HG02870 (cell line): Measurements from ENCODE around the gene MDM1.

Experiments
- ATAC-seq: cut with Tn5 transposase; IDR thresholded peaks from one replicate; pipeline ENCODE4 v1.9.1; 2021; ENCODE audit warnings: mild to moderate bottlenecking, moderate library complexity; ENCODE audit not compliant: unreplicated experiment

MDM1 gene

DNA sequence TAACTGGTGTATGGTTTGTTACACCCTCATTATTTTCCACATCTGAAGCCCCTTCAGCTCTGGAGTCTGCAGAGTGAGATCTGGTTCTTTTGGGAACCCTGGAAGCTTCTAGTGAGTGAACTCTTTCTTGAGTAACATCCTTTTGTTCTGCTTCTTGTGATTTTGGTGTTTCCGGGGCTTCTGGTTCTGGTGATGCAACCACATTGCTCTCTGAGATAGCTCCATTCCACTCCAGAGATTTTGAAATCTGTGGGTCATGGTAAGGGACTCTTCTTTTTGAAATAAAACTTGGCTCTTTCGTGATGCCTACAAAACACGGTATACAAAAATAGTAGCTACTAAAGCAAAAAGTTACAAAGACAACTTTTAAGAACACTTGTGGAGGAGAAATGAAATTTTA is 5.4 kb downstream of the MDM1 start:
- ATAC-seq, result no peak

DNA sequence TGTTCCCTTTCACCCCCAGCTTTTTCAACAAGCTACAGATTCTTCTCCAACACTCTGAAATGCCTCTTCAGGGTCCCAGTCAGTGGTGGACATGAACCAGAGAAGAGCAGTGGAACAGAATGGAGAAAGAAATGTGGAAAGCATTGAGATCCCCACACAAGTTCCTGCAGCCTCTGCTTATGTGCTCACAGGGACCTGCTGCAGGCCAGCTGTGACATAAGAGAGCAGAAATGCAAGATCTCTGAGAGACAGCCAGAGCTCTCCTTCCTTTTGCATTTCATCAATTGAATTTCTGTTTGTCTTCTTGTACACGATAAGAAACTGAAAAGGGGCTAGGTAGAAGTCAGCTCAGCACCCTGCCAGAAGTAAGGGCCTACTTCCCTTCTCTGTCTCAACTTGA is 6.2 kb downstream of the MDM1 start:
- no peak for ATAC-seq

DNA sequence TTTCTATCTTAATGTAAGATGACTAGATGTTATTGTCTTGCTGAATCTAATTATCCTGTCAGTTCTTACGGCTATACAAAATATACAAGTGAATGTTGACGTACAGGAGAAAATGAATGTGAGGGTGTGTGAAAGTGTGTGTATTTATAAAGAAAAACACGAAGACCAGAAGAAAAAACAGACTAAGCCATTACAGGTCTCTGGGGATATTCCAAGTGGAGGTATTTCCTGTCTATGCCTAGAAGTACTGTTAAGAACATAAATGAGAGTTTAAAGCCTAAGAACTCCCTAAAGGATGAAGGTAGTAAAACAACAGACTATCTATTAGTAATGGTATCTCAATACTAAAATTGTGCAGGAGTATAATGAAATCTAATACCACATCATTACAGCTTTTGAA is 7.6 kb downstream of the MDM1 start:
- no peak for ATAC-seq

DNA sequence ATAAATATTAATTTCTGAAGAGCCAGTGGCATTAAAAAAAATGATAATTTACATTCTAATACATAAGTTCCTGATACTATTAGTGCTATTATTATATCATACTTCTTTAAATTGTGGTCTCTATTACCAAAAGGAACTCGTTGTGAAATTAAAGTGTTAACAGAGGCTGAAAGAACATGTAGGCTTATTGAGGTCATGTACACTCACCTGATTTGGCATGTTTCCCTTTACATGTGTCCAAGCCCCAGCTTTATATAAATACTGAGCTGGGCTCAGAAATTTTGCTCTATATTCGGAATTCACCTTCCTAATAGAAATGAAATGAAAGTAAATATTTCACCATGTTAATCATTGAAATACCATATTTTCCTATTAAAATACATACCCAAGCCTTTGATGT is 11.0 kb downstream of the MDM1 start:
- ATAC-seq, result no peak

DNA sequence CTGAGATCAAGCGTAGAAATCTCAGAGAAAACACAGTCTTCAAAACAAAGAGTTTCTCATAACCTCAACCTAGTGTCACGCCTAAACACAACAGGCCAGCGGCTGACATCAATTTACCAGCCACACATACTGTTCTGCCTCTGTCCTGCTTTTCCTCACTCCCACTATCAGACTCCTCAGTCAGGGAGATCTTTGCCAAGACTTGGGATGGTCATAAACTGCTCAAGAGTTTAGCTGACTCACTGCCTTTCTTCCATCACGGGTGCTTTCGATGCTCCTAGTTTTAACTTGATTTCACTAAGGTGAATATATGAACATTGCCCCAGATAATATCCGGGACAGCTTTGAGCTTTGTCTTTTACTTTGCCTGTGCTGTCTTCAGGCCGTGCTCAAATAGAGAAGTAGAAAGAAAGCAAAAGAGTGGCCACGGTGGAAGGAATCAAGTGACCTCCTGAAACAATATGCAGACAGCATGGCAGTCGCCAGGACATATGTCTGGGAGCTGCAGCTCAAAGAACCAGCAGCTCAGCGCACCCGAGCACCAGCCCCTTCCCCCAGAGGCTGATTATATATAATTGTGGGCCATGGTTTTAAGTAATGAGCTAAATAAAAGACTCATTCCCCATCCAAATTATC is 12.1 kb downstream of the MDM1 start:
- no peak for ATAC-seq

DNA sequence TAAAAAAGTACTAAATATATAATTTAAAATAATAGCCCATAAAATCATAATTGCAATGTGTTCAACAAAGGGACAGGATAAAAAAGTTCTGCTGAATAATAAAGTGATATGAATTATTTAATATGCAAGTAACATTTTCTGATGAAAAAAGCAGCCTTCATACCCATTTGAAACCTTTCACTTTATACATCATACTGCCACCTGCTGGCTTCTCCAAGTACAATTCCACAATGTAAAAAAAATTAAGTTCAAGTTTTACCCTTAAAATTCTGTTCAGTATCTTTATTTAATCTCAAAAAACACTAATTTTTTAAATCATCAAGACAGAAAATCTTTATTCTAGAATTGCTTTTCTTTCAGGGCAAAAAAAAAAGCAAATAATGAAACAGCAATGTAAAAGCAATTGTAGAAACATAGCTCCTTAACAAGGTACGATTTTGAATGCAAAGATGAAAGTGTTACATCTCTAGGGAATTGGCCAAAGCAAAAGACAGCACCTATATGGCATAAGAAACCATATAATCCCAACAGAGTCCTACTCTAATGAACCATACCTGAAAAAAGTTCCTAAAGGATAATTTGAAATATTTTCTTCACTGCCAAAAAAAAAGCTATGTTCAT is 15.0 kb downstream of the MDM1 start:
- no peak for ATAC-seq

DNA sequence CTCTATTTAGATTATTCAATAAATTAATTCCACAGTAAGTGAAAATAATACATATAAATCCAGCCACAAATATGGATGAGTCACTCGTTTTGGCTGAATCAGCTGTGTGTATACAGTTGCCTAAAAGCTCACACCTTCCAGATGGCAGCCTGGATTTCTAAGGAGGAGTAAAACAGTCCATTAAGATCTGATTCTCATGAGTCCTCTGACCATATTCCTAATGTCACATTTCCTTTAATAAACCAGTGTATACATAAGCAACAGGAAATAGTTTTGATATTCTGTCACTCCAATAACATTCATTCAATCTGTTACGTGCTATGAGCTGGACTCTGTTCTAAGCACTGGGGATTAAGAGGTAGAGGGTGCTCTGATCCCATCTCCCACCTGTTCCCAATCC is 21.8 kb downstream of the MDM1 start:
- no peak for ATAC-seq

DNA sequence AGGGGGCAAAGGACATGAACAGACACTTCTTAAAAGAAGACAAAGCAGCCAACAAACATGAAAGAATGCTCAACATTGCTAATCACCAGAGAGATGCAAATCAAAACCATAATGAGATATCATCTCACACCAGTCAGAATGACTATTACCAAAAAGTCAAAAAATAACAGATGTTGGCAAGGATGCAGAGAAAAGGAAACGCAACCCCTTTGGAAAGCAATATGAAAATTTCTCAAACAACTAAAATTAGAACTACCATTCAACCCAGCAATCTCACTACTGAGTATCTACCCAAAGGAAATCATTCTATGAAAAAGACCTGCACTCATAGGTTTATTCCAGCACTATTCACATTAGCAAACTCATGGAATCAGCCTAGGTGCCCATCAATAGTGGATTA is 25.6 kb downstream of the MDM1 start:
- no peak for ATAC-seq

DNA sequence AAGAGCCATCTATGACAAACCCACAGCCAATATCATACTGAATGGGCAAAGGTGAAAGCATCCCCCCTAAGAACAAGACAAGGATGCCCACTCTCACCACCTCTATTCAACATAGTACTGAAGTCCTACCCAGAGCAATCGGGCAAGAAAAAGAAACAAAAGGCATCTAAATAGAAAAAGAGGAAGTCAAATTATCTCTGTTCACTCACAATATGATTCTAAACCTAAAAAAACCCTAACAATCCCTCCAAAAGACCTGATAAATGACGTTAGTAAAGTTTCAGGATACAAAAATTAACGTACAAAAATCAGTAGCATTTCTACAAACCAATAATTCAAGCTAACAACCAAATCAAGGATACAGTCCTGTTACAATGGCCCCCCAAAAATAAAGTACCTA is 26.9 kb downstream of the MDM1 start:
- no peak for ATAC-seq

DNA sequence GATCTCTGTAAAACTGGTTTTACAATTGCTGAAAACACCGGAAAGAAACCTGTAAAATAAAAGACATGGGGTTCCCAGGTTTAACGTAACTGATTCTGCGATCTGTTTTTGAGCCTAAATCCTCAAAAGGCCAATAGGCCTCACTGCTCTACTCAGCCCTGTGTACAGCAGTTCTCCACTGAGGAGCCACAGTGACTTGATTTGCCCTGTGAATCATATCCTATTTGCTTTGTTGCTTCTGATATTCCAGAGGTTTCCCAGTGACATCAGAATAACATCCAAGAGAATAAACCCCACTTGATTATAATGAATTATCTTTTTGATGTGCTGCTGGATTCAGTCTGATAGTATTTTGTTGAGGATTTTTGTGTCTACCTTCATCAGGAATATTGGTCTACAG is 27.5 kb downstream of the MDM1 start:
- ATAC-seq, result no peak

DNA sequence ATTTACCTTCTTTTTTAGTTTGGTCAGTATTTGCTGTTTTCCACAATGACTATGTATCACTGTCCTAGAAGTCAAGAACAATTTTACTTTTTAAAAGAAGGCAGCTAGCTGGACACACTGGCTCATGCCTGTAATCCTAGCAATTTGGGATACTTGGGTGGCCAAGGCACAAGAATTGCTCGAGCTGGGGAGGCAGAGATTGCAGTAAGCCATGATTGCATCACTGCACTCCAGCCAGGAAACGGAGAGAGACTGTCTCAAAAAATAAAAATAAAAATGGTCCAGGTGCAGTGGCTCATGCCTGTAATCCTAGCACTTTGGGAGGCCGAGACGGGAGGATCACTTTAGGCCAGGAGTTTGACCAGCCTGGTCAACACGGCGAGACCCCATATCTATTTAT is 28.3 kb downstream of the MDM1 start:
- no peak for ATAC-seq

DNA sequence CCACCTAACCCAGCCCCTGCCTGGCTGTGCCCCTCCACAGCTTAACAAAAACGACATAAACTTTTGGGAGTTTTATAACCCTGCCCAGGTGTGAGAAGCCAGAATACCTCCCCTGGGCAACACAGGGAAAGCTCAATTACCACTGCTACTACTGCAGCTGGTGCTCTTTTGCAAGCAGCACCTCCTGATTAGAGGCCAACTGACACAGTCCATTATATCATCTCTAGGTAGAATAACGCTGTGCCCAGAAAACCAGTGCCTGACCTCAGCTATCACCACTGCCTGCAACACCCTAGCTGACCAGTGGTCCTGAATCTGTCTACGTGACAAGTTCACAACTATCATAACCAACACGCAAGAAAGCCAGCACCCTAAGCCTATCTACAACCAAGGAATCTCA is 34.2 kb downstream of the MDM1 start:
- ATAC-seq, result no peak

DNA sequence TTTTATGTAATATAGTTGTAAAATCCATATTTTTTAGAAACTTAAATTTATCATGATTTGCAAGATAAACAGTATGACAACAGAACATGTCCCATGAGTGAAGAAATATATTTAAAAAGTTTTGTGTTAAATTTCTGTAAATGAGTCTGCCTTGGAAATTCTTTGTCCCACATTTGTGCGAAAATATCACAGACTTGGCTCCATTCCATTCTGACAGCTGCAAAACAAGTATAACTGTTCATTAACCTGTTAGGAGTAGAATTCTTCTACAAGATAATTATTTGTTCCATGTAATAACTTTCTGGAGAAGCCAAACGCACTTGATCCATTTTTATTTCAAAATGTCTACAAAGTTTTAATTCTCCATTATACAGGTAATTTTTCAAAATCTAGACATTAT is 37.9 kb downstream of the MDM1 start:
- ATAC-seq, result no peak

DNA sequence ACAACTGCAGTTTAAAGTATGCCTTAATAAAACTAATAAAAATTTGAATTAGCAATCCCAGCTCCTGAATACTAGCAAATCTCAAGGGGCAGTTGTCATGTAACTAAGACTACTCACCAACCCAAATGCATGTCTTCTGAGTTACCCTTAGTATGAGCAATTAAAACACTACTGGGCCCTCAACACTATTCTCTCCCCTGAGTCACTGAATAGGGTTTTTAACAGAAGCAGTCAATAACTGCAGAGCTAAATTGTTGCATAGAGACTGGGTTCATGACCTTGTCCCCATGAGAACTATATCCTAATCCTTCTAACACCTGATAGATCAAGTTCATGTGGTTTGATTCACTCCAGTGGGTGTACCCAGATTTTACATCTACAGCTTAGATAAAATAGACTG is 38.8 kb downstream of the MDM1 start:
- ATAC-seq, result no peak

DNA sequence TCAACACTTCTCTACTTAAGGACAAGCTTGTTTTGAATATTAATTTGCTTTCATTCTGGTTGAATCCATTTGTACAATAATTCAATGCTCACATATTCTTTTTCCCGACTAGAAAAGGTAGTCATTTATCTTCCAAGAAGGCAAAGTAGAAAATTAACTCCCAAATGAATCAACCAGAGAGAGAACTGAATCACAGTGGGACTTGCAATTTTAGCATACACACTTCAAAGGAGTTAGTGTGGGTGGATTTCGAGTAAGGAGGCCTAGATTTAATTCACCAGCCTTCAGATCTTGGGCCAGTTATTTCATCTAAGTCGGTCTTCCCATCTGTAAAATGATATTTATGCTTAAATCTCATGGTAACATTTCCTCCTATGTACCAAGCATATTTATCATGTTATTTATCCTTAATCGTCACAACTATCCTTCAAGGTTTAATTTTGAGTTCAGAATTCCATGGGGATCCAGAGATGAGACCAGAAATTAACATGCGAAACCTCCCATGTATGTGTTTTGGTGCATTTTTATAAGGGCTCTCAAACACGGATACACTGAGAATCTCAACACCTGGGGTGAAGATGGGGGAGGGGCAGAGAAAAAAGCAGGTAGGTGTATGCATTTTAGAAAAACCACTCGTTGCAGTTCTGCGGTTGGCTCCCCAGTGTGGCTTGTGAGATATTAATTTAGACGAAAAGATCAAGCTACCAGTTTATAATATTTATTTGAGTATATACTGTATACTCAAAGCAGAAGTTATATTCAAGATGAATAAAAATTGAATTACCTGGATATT is 39.8 kb downstream of the MDM1 start:
- ATAC-seq, result no peak

DNA sequence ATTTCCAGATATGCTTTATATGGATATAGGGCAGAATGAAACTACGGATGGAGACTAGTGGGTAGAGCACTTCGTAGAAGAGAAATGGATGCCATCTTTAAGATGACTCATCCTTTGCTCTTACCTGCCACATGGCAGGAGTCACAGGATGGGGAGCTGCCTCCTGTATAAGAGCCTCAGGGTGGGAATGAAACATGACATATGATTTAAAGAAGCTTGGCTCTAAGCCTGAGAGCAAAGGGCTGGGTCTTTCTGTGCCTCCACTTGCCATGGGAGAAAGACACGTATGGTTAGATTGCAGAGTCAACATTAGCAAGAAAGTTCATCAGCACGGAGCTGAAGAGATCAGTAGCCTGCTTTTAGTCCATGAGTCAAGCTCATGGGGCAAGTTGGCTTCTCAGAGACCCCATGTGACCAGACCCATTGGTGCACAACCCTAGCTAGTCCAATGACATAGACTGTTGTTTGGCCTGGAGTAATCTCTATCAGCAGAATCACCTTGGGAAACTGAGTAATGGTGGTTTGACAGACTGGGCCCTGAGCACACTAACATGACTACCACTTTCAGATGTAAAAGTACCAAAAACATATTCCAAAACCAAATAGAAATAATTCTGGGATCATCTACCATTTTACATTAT is 40.6 kb downstream of the MDM1 start:
- ATAC-seq, result no peak

DNA sequence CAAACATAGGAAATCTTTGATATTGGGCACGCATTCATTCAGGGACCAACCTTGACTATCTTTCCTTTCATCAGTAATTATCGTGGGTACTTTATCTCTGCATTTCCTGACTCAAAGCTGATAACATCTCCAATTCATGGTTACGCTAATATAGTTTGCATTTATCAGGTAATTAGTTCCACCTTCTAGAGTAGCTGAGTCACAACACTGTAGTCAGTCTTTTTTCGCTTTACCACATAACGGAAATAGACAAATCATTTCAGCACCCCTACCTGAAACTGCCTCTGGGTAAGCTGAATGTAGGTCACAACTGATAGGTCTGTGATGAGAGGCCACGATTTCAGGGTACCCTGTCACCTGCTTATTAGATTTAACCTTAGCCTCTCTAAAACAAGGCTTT is 42.0 kb downstream of the MDM1 start:
- ATAC-seq, result peak; percentile 100

DNA sequence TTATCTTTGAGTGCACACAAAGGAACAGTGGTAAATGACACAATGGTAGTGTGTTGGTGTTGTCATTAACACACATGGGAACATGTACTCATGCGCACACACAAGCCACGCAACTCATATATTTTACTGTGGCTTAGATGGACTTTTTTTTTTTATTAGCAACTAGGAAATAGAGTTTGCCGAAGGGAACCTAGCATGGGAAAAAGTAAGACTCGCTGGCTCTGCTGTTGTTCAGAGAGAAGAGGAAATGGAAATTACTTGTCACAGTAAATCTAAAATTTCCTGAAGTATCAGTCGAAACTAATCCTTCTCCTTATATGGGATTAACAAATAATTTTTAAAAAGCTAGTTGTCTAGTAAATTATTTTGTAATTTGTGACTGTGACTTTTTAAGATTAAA is 45.1 kb downstream of the MDM1 start:
- ATAC-seq, result no peak

DNA sequence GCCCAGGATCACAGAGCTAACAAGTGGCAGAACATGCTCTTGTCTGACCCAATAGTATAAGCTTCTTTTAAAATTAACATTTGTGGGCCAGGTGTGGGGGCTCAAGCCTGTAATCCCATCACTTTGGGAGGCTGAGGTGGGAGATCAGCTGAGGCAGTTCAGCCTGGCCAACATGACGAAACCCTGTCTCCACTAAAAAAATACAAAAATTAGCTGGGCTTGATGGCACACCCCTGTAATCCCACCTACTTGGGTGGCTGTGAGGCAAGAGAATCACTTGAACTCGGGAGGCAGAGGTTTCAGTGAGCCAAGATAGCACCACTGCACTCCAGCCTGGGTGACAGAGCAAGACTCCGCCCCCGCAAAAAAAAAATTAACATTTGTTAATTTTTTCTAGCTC is 45.8 kb downstream of the MDM1 start:
- ATAC-seq, result no peak

DNA sequence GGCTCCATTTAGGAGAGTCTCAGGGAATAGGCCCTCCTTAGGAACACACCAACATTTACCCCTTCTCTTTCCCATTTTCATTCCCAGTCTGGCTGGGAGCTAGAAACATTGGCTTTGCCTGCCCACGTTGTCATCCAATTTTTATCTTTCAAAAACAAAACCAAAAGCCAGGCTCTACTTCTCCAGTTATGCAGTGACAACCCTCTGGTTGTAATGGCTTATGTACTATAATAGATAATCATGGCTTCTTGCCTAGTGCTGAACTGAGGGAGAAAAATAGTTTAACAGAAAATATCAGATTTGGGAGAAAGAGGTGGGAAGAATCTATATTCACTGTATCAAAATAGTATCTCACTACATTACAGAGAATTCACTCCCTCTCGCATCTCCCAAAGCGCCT is 46.6 kb downstream of the MDM1 start:
- no peak for ATAC-seq

DNA sequence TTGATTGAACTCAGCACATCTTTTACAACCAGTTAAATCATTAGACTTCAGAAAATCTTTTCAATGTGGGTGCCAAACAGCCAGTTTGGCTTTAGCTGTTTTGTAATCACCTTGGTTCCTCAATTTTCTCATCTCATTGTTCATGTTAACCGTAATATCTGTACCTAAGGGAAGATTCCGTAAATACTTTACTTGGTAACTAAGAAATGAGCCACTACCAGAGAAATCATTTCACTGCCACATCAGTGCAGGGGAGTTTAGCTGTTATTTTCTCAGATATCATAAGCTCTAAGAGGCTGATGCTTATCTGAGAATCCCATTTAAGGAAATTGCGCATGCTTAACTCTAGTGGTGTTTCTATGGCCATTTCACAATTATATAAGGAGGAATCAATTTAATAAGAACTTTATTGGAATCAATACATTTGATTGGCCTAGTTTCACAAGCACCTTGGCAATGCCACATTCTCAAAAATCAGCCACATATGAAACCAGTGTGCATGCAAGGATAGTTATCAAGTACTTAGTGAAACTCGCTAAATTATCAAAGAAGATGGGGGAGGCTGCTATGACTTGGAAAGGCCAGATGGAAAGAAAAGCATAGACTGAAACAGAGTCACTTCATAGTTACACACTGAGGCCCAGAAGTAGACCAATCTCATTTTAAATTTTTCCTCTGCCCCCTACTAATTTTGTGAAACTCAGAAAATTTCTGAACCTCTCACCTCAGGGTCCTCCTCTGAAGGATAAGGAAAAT is 50.7 kb downstream of the MDM1 start:
- no peak for ATAC-seq
